NK-92 (cell line): ENCODE measurements around the gene RCAN2.

ENCODE experiments used
- DNase-seq: peaks from one replicate; lab custom pipeline; 2025; ENCODE audit not compliant: unreplicated experiment; lab: John Stamatoyannopoulos, UW

RCAN2 gene

DNA sequence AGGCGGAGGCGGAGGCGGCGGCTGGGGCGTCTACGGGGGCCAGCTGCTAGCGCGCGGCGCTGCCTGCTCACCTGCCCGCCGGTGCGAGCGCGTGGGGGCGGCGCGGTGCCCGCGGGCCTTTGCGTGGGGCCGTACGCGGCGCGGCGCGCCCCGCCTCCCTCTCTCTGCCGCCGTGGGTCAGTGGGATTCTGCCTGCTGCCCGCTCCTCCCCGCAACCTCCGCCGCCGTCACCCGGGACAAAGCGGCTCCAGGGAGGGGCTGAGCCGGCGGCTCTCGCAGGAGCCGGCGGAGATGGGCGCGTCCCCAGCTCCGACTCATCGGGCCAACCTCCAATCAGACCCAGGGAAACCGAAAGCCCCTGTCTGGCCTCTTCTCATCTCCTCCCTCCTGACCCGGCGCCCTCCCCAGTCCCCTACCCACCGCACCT is at the start of gene RCAN2:
Gene RCAN2, minus strand, starts transcription at position 249 of the 427 bp plus-strand sequence.
- no peak for DNase-seq

DNA sequence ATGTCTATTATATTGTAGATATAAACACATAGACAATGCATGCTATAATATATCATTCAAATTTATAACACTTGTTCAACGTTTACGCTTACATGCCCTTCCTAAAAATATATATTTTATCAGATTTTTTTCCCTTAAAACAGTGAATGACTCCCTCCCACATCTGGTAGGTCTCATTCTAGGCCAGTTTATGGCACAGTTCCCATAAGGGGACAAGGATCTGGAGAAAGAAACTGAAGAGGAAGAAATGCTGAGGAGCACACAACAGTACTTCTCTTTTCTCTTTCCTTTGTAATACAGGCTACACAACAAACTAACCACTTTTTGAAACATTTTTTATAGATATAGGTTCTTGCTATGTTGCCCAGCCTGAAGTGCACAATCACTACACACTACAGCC is 48.6 kb upstream of the RCAN2 start:
- no peak for DNase-seq

DNA sequence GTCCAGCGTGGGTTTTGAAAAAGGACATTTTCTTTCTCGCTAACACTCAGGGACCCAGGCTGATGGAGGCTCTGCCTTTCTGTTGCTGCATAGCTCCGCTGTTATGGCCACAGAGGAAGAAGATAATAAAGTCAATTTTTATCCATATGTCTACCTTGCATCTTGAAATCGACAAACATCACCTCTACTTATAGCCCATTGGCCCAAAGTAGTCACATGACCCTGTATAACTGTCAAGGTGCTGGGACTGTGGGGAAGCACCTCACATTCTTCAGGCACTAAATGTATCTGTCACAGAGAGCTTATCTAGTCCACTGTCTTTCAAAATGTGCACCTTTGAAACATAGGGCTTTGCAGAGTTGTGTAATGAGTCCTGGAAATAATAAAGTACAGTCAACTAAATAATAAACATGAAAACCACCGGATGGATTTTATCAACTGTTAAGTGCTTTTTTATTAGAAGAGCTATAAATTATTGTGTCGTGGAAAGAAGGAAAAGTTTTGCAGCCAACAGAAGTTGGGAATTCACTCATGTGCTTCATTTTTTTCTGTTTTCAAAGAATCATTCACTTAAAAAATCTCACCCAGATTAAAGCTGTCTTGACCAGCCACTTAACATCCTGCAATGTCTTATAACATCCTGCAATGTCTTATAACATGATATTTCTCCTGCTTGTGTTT is 47.7 kb upstream of the RCAN2 start:
- no peak for DNase-seq

DNA sequence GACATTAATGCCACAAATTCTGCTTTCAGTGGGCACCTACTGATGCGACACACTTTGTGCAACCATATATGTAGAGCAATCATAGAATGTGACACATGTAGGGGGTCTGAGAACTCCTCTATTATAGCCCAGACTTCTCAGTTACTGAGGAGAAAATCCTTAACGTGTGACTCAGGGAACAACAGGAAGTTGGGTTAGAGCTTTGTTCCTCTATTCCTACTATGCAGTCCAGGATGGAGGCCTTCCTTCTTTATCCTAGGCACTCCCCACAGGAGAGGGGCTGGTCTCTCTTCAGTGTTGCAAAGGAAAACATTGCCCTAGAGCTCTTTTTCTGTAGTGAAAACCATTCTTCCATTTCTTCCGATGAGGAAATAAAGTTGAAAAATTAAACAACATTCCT is 39.6 kb upstream of the RCAN2 start:
- DNase-seq = no peak

DNA sequence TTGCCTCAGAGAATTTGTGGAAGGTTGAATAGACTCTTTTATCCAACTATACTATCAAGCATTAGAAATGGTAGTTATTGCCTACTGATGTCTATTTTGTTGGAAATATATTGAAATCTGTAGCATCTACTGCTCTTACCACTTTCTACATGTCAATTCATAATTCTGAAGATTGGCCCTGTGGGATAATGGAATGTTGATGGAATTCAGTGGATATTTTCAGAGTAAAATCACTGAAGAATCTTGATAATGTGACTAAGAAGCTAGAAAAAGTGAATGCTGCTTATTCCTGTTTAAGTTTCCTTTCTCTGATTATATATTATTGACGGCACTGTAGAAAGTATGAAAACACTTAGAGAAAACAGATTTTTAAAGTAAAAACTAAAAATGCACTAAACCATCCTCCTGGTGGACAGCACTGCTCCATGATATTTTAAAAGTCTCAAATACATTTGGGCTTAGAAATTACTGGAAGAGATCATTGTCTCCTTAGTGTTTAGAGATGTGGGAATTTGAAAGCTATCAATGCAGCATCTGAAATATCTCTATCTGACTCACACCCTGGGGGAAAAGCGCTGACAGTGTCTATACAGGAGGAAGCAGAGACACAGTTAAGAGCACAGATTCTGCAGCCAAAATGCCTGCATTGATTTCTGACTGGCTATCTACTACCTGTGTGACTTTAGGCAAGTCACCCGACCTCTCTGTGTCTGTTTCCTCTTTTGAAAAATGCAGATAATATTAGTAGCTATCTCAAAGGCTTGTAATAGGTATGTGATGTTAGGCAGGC is 37.9 kb upstream of the RCAN2 start:
- no peak for DNase-seq

DNA sequence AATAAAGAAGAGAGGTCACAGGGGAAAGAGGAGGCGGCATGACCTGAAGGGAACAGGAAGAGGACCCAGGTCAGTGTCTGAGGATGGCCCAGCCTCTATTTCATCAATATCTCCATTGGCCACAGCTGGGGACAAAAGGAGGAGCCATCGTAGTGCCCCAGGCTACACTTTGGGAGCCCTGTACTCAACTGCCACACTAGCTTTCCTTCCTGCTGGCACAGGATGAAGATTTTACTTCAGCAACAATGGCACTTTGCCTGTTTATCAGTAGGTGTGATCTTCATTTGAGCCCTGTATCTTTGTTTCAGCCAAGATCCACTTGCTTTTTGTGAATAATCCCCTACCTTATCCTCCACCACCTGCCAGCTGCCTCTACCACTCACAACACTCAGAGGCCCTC is 35.4 kb upstream of the RCAN2 start:
- DNase-seq = no peak

DNA sequence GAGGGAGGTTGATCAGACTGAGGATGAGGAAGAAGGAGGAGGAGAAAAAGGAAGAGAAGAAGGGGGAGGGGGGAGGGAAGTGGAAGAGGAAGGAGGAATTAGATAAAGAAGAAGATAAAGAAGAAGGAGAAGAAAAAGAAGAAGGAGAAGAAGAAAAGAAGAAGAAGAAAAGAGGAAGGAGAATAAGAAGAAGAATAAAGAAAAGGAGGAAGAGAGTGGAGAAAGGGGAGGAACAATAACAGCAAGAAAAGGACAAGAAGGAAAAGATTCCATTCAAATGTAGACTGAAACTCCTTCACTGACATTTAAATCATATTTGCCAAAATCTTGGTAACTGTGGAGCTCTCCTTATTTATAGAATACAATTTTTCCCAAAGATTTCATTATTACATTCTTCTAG is 34.3 kb upstream of the RCAN2 start:
- no peak for DNase-seq

DNA sequence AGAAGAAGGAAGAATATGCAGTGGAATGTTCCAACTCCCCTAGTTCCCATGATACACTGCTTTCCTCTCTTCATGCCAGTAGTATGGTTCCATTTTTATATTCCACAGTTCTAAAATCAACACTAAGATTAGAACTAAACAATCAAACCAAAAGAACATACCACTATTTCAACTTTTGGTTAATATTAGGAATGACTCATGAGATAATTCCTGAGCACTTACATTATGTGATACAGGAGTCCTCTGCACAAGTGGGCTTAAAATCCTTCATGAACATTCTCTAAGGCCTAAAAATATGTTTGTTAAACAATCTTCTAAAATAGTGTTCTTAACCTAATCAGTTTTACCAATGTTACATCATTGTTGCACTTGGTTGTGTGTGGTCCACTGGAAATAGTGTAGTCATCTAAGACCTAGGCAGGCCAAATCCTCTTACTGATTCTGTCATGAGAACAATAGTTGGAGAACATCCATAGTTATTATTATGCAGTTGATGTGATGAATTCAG is 30.3 kb upstream of the RCAN2 start:
- DNase-seq = no peak

DNA sequence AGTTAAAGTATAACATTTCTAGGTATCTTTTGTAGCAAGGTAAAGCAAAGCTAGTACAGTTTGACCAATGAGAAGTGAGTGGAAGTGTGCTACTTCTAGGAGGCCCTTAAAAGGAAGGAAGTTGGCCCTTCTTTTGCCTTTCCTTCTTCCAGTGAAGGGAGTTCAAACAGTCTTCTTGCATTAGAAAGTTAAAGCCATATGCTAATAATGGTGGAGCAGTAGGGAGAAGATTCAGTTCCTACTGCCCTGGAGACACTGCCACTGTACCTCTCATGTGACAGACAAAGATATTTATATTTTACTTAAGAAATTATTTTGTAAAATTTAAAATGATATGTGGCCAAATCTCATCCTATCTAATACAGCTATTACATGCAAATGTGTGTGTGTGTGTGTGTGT is 26.0 kb upstream of the RCAN2 start:
- DNase-seq = no peak

DNA sequence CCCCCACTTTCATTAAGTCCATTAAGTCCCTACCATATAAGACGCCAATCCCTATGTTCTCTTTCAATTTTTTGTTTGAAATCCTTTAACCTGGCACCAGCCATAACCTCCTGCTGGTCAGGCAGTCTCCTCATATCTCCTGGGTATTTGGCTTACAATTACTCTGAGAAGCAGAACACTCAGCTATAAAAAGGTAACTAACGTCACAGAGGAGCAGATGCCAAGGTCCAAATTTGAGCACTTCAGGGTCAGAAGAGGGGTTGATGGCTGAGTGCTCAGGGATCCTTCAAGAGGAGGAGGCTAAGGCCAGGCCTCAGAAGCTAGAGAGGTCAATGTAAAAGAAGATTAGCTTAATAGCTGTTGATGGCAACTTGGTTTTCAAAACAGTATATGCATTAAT is 22.3 kb upstream of the RCAN2 start:
- no peak for DNase-seq

DNA sequence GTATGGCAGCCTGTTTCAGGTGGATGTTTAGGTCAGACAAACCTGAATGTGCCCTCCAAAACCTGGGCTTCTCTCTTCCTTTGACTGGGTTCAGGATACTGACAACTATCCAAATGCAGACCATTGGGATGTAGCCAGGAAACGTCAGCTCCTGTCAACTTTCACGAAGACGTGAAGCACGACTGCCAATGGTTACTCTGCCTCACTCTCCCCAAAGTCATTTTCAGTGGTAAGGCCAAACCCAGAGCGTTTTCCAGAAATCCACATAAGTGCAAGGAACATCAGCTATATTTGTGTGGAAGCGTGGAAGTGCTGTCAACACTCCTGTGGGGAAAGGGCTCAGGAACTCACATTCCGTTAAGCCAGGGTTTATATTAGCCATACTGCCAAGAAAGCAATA is 20.1 kb upstream of the RCAN2 start:
- DNase-seq = no peak

DNA sequence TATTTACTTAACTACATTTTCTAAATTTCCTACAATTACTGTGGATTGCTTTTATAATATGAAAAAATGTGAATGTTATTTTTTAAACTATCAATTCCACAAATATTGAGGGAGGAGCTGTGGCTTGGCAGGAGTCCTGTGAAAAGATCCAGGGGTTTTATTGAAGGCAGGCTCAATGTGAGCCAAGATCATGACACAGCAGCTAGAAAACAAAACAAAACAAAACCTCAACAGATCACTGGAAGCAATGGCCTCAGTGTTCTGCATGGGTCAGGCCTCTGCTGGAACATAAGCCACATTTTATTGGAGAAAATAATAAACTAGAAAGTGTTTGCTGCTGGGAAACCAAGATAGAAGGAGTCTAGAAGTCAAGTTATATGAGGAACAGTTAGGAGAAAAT is 19.4 kb upstream of the RCAN2 start:
- no peak for DNase-seq

DNA sequence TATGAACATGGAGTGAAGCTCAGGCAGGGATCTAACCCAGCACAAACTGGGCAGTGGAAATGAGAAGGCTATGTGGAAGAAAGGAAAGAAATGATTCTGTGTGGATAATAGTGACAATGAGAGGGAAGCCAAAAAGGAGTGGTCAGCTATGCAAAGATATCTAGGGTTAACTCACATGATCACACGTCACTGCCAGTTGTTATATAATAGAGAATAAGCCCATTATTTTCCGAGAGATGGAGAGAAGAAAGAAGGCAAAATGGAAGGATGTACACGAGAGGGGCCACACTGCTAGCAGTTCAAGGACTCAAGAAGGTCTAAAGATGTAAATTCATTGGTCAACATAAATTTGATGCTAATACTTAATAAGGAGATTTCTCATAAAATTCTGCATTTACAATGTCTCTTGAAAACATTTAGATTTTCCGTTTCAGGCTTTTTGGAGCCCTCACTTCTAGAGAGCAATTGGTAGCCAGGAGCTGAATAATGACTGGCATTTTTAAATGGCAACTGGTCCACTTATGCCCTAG is 18.8 kb upstream of the RCAN2 start:
- DNase-seq = no peak

DNA sequence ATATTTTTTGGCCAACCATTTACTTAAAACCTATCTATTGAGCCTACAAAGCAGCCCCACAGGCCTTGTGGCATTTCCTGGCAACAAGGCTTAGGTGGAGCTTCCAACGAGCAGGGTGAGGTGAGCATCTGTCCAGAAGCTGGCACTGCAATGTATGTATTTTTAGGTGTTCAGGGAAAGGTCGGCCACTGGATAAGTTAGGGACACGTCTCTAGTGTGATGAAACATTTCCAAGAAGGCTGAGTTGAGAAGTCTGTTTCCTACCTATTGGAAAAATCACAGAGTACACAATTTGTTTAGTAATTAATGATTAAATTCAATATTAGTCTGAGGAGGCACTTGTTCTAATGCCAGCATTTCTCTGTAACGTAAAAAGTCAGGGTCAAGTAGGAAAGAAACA is 17.8 kb upstream of the RCAN2 start:
- no peak for DNase-seq

DNA sequence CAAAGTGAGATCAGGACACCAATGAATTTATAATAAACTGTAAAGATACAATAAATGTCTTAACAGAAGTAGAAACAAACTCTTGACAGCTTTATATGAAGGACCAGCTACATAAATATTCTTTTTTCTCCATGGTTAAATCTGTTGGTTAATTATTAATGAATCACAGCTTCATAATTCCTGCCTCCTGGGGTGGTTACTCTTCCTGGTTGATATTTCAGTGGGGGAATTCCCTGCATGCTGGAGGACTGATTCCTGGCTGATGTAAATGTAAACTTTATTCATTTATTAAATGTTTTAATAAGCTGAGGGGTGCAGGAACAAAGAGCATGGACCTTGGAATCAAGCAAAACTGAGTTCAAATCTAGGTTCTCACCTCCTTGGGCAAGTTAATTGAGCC is 16.2 kb upstream of the RCAN2 start:
- DNase-seq = no peak

DNA sequence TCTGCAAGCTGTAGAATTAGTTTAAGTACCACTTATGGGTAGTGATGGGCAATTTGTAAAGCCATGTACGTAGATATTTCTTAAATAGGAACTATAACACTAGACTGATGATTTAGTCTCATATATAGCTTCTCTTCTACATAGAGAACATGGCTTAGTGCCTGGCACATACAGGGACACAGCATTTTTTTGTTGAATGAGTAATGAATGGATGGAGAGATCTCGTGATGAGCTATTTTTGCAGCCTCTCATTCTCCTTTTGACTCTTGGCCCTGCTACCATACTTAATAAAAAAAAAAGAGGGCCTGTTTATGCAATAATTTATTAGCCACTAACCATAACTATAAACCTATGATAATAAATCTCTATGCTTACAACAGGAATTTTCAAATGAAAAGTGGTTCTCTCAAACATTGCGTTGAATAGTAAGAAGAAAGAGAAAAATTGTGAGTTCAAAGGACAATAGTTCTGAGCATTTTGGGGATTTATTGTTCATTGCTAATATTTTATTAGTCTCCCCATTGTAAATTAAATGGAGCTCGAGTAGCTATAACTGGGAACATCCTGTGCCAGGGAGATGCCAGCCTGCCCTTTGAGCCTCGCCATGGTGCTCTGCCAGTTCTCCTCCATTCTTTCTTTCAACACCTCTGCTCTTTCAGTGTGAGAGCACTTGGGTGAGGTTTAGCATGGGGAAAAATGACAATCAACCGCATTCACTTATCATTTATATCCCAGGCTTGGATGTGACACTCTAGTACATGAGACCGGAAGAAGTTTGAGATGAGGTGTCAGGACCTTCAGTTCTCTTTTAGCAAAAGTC is 14.7 kb upstream of the RCAN2 start:
- DNase-seq = no peak

DNA sequence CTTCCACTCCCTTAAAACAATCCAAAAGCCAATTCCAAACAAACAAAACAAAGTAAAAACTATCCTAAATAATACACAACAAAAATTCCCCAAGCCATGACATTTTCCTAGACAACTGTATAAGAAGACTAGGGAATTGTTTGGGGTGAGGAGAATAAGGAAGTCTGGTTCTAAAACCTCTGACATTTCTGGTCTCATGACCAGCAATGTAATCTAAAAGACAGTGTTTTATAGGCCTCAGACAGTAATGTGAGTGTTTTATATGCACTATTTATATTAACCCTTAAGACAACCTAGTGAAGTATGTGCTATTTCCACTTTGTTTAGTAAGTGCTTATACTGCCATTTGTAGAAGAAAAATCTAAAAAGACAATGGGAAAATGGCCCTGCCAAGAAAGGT is 13.0 kb upstream of the RCAN2 start:
- DNase-seq = no peak

DNA sequence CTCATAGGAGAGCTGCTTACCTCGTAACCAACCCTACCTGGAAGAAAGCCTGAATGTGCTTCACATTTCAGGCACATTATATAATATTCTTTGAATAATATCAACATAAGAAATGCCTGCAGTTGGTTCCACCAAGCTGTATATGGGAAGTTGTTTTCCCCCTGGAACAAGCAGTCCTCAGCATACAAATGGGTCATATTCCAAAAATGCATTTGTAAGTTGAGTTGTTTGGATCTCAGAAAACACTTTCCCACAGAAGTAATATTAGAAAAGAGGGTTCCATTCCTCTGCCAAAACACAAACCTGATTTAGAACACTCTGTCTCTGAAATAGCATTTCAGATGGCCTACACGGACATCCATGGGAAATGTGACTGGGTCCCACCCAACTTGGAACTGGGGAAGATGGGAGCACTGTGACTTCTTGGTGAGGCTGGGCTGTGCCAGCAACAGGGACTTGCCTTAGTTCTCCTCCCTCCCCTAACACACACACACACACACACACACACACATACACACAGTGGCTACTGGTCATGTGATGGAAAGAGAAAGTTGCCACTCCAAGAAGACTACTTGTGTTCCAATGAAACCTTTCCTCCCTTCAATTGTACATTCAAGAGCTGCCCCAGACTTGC is 11.4 kb upstream of the RCAN2 start:
- no peak for DNase-seq

DNA sequence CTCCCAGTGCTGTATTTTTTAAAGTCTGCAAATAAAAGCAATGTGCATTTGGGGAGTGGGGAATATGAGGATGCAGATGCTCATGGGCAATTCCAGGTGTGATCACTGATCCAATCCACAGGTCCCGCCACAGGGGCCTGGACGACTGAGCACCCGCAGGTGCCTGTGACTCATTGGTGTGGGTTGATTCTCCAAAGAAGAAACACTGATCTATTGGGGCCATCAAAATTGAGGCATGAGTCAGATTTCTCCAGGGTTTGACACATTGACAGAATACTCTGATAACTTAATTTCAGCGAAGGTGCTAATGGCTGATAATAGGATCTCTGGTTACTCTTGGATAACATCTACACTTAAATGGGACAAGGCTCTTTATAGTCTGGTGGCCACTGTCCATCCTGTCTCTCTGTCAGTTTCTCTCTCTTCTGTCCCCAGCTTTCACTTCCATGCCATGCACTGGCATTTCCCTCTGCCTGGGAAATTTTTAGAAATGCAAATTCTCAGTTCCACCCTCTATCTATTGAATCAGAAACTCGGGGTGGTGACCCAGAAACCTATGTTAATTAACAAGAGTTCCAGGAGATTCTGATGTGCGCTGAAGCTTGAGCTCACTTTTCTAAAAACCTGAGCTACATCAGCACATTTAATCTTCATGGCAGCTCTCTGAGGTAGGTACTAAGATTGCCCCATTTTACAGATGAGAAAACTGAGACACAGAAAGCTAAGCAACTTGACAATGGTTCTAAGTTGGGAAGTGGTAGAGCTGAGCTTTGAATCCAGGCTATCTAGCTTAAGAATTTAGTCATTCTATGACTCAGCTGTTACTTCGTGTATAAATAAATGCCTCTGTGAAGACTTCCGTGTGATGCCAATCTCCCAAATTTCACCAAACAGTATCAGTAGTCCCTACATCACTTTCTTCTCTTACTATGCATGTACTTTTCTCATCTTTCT is 10.2 kb upstream of the RCAN2 start:
- no peak for DNase-seq

DNA sequence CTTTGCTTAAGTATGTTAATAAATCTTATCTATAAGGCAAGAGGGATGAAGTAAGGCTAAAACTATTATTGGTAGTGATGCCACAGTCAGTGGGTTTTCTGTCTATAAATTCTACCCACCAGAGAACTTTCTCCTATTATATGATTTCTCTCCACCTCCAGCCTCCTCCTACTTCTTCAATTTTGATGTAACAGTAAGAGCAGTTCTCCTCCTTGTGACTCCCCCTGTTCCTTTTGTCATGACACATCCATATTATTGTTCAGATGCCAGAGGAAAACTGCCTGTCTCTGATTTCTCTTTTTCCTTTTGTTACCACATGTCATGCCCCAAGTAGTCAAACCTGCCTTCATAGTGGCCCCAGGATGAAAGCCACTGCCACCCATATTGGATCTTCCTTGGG is 9.1 kb upstream of the RCAN2 start:
- DNase-seq = no peak
